ENCODE measurements around the gene CUX1. TPM values are rescaled to one million over a fixed set of nuclear protein-coding genes. Genes with fewer than 3 reads are reported as not detected.
"Not testable (repeated sequence)": the region's sequence is repeated elsewhere in the genome, so short reads cannot be mapped to it uniquely, and the experiment has no call there.

Gene CUX1
- total RNA-seq, 4 donors from 2014 or later: 64.1 to 142 (median 111) TPM

DNA sequence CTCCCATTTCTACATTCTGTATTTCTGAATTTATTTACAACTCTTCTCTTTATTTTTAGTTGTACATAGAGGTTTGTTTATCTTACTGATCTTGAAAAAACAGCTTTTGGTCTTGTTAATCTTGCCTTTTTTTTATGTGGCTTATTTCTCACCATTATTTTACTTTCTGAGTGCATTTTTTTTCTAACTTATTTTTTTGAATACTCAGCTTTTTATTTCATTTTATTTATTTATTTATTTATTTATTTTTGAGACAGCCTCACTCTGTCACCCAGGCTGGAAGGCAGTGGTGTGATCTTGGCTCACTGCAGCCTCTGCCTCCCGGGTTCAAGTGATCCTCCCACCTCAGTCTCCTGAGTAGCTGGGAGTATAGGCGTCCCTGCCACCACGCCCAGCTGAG lies 23.9 kb downstream of the CUX1 start:
- no peak overlapping the region for H3K4me3 ChIP-seq
- H3K9me3 ChIP-seq: peaks cover 0 to 2% (median 0%) of the 10 kb centered on the region in 4 donors
- no peaks in the 10 kb centered on the region for H3K4me1 ChIP-seq
- H3K27me3 ChIP-seq: no peaks in the 10 kb centered on the region
- peak in 1 of 3 donors; percentile 22 for DNase-seq
- no peak overlapping the region for H3K27ac ChIP-seq
- no peaks in the 10 kb centered on the region for H3K36me3 ChIP-seq
- TF ChIP-seq CTCF (IDR thresholded peaks at IDR 0.05) (no peak), POLR2A (IDR thresholded peaks at IDR 0.05) (no peak)

DNA sequence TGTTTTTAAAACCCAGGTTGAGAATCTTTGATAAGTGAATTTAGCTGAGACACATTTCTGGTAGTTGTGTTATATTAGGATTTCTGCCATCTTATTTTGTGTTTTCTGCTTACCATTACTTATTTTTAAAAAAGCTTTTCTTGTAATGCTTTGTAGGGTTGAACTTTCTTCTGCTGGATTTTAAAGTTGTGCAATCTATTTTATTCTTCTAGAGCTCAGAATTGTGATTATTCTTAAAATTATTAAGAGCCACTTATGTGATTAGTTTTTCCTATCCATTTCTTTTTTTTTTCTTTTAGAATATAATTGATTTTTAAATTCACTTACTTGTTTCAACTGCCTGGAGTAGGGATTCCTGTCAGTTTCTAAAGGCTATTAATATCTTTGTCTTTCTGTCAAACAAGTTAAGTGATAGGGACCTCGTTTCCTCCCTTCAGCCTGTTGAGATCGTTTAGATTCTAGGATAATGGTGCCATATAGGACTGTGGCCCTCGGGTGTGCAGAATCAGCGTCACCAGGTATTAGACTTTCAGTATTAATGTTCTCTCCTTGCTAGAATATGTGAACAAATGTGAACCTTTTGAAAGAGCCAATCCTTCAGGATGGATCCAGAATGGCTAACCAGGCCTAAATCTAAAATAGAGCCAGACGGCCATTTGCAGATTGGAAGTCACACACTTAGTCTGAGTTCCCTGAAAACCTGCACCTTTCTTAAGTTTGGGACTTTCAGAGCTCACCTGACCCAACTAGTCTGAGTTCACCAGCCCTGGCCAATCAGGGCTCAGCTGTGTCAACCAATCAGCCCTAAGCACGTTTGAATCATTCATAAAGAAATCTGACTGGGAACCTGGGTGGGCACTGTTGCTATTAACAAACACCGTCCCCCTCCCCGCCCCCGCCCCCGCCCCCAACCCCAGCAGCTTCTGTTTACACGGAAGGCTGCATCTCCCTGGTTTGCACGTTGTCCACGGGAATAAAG lies 26.2 kb downstream of the CUX1 start:
- no peaks in the 10 kb centered on the region for H3K36me3 ChIP-seq
- peaks cover 0 to 12% (median 0%) of the 10 kb centered on the region in 4 donors for H3K9me3 ChIP-seq
- H3K4me1 ChIP-seq: no peaks in the 10 kb centered on the region
- no peaks in the 10 kb centered on the region for H3K27me3 ChIP-seq
- no peak overlapping the region for H3K27ac ChIP-seq
- no peak for TF ChIP-seq POLR2A (IDR thresholded peaks at IDR 0.05)
- TF ChIP-seq CTCF (IDR thresholded peaks at IDR 0.05): no peak
- no peak for DNase-seq
- H3K4me3 ChIP-seq: no peak overlapping the region

- no peak for DNase-seq
- Histone ChIP-seq H3K36me3 (no peaks in the 10 kb centered on the region), H3K9me3 (peaks cover 0 to 12% (median 0%) of the 10 kb centered on the region in 4 donors), H3K27ac (no peak overlapping the region), H3K27me3 (no peaks in the 10 kb centered on the region), H3K4me1 (no peaks in the 10 kb centered on the region), H3K4me3 (no peak overlapping the region)
- TF ChIP-seq POLR2A (IDR thresholded peaks at IDR 0.05) (no peak), CTCF (IDR thresholded peaks at IDR 0.05) (no peak)
Measured at GRCh38 chr7:101845974-101846373, 28.5 kb downstream of the CUX1 start.

DNA sequence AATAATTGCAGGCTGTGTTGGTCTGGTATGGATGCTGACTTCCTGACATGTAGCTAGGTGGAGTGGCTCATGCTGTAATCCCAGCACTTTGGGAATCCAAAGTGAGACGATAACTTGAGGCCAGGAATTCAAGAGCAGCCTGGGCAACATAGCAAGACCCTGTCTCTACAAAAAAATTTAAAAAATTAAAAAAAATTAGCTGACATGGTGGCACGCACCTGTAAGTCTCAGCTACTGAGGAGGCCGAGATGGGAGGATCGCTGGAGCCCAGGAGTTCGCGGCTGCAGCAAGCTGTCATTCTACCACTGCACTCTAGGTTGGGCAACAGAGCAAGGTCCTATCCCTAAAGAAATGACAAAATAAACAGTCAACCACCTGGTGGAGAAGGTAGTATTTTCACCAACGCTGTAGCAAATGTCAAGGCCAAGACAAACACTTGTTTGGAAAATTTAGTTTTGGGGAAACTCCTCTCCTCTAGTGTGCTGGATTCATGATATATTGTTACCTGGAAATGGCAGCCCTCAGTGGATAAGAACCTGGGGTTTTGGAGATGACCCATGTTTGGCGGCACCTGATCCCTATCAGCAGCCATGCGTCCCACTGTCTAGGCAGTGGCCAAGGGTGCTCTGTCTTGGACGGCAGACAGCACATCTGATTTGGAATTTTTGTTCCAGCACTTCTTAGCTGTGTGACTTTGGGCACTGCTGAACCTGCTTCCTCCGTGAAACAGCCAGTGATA lies 29.5 kb downstream of the CUX1 start:
- H3K4me3 ChIP-seq: no peak overlapping the region
- no peaks in the 10 kb centered on the region for H3K4me1 ChIP-seq
- no peaks in the 10 kb centered on the region for H3K27me3 ChIP-seq
- TF ChIP-seq CTCF (IDR thresholded peaks at IDR 0.05) (no peak), POLR2A (IDR thresholded peaks at IDR 0.05) (no peak)
- H3K36me3 ChIP-seq: no peaks in the 10 kb centered on the region
- peaks cover 0 to 12% (median 0%) of the 10 kb centered on the region in 4 donors for H3K9me3 ChIP-seq
- no peak overlapping the region for H3K27ac ChIP-seq
- no peak for DNase-seq

- Histone ChIP-seq H3K4me3 (no peak overlapping the region), H3K27ac (no peak overlapping the region), H3K9me3 (peaks cover 0 to 12% (median 0%) of the 10 kb centered on the region in 4 donors), H3K27me3 (no peaks in the 10 kb centered on the region), H3K4me1 (no peaks in the 10 kb centered on the region), H3K36me3 (no peaks in the 10 kb centered on the region)
- no peak for DNase-seq
- TF ChIP-seq POLR2A (IDR thresholded peaks at IDR 0.05): no peak
- no peak for TF ChIP-seq CTCF (IDR thresholded peaks at IDR 0.05)
Measured at GRCh38 chr7:101848208-101848951, 31.0 kb downstream of the CUX1 start.

DNA sequence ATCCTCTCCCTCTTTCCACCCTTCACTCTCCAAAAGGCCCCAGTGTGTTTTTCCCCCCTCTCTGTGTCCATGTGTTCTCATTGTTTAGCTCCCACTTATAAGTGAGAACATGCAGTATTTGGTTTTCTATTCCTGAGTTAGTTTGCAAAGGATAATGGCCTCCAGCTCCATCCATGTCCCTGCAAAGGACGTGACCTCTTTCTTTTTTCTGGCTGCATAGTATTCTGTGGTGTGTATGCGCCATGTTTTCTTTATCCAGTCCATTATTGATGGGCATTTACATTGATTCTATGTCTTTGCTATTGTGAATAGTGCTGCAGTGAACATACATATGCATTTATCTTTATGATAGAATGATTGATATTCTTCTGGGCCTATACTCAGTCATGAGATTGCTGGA lies 31.9 kb downstream of the CUX1 start:
- not testable (repeated sequence) for H3K4me3 ChIP-seq, H3K27me3 ChIP-seq, H3K36me3 ChIP-seq, DNase-seq, H3K4me1 ChIP-seq, H3K27ac ChIP-seq
- peaks cover 0 to 12% (median 0%) of the 10 kb centered on the region in 4 donors for H3K9me3 ChIP-seq

GRCh38 chr7:101852364-101852763 lies 34.9 kb downstream of the CUX1 start:
- H3K27ac ChIP-seq, H3K4me3 ChIP-seq, H3K36me3 ChIP-seq, H3K9me3 ChIP-seq, H3K27me3 ChIP-seq, DNase-seq: not testable (repeated sequence)
- peaks cover 0 to 17% (median 3%) of the 10 kb centered on the region in 4 donors for H3K4me1 ChIP-seq
